GM13976 (cell line): Measurements from ENCODE around the gene ANO2.

ENCODE experiments used
- DNase-seq: peaks from one replicate; pipeline ENCODE4 v3.0.0; 2012; ENCODE audit warnings: low spot score
- CTCF ChIP-seq: IDR thresholded peaks from 2 replicates; pipeline ENCODE4 v1.5.1; 2012; ENCODE audit warnings: borderline replicate concordance, mild to moderate bottlenecking; ENCODE audit not compliant: insufficient read depth; ENCODE audit errors: extremely low read depth, missing control alignments, control extremely low read depth
- in situ Hi-C: fragments of 300-500 bp; cut with MboI; formaldehyde crosslinking; loops from one replicate; pipeline ENCODE4 v1.12.0; 2022; ENCODE audit warnings: low sequenced_read_pairs, mixed read lengths, inconsistent platforms; ENCODE audit not compliant: unreplicated experiment

Gene ANO2

DNA sequence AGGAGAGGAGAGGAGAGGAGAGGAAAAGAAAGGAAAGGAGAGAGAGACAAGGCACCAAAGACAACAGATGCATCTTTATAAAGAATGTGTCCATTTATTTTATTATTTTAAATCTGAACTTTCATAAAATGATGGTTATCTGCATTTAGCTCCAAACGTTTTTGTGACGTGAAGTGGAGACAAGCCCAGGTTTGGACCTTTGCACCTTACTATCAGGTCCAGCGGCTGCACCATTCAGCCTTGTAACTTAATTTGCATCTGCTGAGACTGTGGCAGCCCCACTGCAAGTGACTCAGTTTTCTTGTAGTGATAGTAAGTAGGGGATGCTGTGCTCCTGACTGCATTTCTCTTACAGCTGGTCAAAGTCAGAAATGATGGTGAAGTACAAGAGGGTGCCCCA, 382.5 kb downstream of the ANO2 start:
- in situ Hi-C loops, result no loop called here
- DNase-seq, result no peak

DNA sequence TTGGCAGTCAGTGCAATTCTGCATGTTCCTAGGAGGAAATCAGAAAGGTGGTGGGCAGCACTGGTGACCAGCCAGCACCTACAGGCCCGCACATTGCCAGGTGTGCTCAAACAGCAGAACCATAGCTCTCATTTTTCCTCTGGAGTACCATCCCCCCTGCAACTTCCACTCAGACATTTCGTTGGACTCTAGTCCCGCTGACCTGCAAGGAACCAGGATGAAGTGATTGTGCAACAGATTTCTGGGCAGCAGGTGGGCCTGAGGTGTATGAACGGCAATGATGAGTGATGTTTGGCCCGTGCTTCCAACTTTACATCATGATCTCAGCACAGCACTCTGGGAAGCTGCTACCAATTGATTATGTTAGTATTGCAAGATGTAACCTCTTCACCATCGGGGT, 383.2 kb downstream of the ANO2 start:
- TF ChIP-seq CTCF, result no peak
- in situ Hi-C loops, result no loop called here
- DNase-seq, result no peak

More for the DNA sequence above, 382.5 kb downstream of the ANO2 start:
- TF ChIP-seq CTCF, result no peak

DNA sequence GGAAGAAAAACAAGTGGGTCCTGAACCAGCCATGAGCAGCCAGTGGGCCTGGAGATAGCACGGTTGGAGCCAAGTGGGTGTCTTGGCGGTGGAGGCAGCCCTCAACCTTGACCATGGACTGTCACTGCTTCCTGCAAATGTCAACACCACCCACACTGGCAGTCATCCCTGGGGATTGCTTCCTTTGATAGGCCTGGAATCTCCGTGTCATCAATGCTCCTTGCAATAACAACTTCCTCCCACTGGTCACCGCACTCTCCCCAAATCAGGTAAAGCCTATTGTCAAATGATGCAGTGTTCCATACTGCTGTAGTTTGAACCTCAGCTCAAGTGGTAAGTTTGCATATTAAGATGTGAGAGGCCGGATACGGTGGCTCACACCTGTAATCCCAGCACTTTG, 384.0 kb downstream of the ANO2 start:
- in situ Hi-C loops, result no loop called here
- DNase-seq, result no peak
- no peak for TF ChIP-seq CTCF

DNA sequence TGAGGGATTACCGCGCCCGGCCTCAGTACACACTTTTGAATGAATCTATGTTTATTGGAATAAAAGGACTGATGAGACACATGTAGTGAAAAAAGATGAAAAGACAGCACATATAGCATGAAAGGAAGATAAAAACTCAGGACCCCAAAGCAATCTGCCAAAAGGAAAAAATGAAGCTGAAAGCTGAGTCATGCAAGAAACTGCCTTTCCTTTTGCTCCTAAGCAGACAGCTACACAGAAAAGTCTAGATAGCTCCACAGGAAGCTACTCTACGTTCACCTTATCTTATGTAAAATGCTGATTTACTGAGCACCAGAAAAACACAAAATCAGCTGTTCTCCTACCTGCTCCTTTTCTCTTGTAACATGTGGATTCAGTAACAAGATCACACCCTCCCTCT, 384.8 kb downstream of the ANO2 start:
- no peak for TF ChIP-seq CTCF
- in situ Hi-C loops, result no loop called here
- no peak for DNase-seq

DNA sequence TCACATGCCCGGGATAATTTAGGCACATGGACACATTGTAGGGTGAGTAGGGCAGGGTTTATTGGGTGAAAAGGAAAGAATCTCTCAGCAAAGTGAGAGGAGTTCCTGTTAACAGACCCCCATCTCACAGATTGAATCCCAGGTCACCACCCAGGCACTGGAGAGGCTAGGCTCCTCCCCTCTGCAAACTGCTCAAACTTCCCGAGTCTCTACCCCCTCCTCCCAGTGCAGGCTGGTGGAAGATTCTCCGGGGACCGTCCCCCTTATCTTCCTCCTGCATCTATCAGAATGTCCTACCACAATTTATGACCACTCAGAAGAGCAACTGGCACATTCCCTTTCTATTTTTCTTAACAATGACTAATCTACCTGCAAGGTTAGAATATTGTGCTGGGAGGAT, 387.2 kb downstream of the ANO2 start:
- no peak for TF ChIP-seq CTCF
- no peak for DNase-seq
- in situ Hi-C loops, result no loop called here

DNA sequence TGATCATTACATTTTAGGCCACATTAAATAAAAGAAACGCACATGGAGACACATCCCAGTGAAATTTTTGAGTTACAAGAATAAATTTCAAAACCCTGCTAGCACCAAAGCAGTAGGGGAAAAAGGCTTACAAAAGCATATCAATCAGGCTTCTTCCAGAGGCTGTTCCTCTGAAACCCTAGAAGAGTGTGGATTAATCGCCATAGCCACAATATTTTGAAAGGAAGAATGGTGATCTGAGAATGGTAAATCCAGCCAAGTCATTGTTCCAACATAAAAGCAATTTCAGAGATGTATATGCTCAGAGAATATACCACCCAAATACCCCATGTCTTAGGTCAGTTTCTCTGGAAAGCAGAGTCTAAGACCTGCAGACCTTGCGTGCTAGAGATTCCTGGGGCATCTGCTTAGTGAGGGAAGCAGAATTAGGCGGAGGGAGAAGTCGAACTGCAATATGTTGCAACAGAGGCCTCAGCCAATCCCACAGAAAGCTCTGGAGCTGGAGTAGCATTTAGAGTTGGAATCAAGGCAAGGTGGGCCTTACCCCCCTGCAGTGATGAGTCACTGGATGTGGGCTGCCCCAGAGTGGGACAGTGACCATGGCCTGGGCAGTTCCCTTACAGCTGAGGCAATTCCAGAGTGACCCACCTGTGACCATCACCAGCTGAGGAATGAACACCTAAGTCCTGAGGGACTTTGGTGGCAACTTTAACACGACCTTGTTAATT, 387.9 kb downstream of the ANO2 start:
- TF ChIP-seq CTCF, result no peak
- in situ Hi-C loops, result no loop called here
- DNase-seq, result no peak
